Neural cell (in vitro differentiated cells): ENCODE data around the gene PRKAA2.

Experiments used
- CTCF ChIP-seq: fragments of 450-650 bp; IDR thresholded peaks from 2 replicates; pipeline ENCODE4 v1.5.1; 2014; ENCODE audit warnings: antibody characterized with exemption, mild to moderate bottlenecking, moderate library complexity; ENCODE audit not compliant: poor library complexity, severe bottlenecking
- EP300 ChIP-seq: fragments of 450-650 bp; conservative IDR thresholded peaks from 2 replicates; pipeline ENCODE4 v1.6.1; 2014; ENCODE audit warnings: antibody characterized with exemption, mild to moderate bottlenecking, moderate library complexity; ENCODE audit not compliant: poor library complexity, severe bottlenecking
- EZH2 ChIP-seq: fragments of 200-600, 300-800 bp; shearing (Covaris generic), sonication (generic); IDR thresholded peaks from 2 replicates; pipeline ENCODE4 v1.6.1; 2014; ENCODE audit warnings: antibody characterized with exemption, low read length, borderline replicate concordance, mild to moderate bottlenecking; ENCODE audit not compliant: insufficient read depth, poor library complexity, severe bottlenecking
- MXI1 ChIP-seq: fragments of 450-650 bp; conservative IDR thresholded peaks from 2 replicates; pipeline ENCODE4 v1.6.1; 2014; ENCODE audit warnings: antibody characterized with exemption, mild to moderate bottlenecking; ENCODE audit not compliant: poor library complexity, severe bottlenecking
- POLR2AphosphoS5 ChIP-seq: IDR thresholded peaks from 2 replicates; pipeline ENCODE4 v1.6.1; 2012
- RAD21 ChIP-seq: fragments of 450-650 bp; conservative IDR thresholded peaks from 2 replicates; pipeline ENCODE4 v1.6.1; 2014; ENCODE audit warnings: antibody characterized with exemption, mild to moderate bottlenecking, moderate library complexity
- SMC3 ChIP-seq: fragments of 450-650 bp; conservative IDR thresholded peaks from 2 replicates; pipeline ENCODE4 v1.6.1; 2014; ENCODE audit warnings: antibody characterized with exemption, mild to moderate bottlenecking, moderate library complexity; ENCODE audit not compliant: poor library complexity
- TAF1 ChIP-seq: IDR thresholded peaks from 2 replicates; pipeline ENCODE4 v1.6.1; 2012; ENCODE audit warnings: low read depth
- TF ChIP-seq, protein P1 (sequence below): IDR thresholded peaks from 2 replicates; pipeline ENCODE4 v1.6.1; 2012; ENCODE audit warnings: borderline replicate concordance

GRCh38 chr1:56626546-56626945 is 18.6 kb upstream of the PRKAA2 start:
- TF ChIP-seq CTCF: no peak
- TF ChIP-seq, protein P1, sequence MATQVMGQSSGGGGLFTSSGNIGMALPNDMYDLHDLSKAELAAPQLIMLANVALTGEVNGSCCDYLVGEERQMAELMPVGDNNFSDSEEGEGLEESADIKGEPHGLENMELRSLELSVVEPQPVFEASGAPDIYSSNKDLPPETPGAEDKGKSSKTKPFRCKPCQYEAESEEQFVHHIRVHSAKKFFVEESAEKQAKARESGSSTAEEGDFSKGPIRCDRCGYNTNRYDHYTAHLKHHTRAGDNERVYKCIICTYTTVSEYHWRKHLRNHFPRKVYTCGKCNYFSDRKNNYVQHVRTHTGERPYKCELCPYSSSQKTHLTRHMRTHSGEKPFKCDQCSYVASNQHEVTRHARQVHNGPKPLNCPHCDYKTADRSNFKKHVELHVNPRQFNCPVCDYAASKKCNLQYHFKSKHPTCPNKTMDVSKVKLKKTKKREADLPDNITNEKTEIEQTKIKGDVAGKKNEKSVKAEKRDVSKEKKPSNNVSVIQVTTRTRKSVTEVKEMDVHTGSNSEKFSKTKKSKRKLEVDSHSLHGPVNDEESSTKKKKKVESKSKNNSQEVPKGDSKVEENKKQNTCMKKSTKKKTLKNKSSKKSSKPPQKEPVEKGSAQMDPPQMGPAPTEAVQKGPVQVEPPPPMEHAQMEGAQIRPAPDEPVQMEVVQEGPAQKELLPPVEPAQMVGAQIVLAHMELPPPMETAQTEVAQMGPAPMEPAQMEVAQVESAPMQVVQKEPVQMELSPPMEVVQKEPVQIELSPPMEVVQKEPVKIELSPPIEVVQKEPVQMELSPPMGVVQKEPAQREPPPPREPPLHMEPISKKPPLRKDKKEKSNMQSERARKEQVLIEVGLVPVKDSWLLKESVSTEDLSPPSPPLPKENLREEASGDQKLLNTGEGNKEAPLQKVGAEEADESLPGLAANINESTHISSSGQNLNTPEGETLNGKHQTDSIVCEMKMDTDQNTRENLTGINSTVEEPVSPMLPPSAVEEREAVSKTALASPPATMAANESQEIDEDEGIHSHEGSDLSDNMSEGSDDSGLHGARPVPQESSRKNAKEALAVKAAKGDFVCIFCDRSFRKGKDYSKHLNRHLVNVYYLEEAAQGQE: no peak
- TF ChIP-seq RAD21: no peak
- no peak for TF ChIP-seq EZH2
- TF ChIP-seq EP300: no peak
- no peak for TF ChIP-seq POLR2AphosphoS5
- TF ChIP-seq SMC3: no peak
- no peak for TF ChIP-seq TAF1
- TF ChIP-seq MXI1: no peak
